GM13976 (cell line): Measurements from ENCODE around the gene CASD1.

Experiments
- DNase-seq: peaks from one replicate; pipeline ENCODE4 v3.0.0; 2012; ENCODE audit warnings: low spot score
- in situ Hi-C: fragments of 300-500 bp; cut with MboI; formaldehyde crosslinking; loops from one replicate; pipeline ENCODE4 v1.12.0; 2022; ENCODE audit warnings: low sequenced_read_pairs, mixed read lengths, inconsistent platforms; ENCODE audit not compliant: unreplicated experiment
- TF ChIP-seq, protein P1 (sequence below): IDR thresholded peaks from 2 replicates; pipeline ENCODE4 v1.5.1; 2012; ENCODE audit warnings: borderline replicate concordance, mild to moderate bottlenecking; ENCODE audit not compliant: insufficient read depth; ENCODE audit errors: extremely low read depth, missing control alignments, control extremely low read depth

Gene CASD1

DNA sequence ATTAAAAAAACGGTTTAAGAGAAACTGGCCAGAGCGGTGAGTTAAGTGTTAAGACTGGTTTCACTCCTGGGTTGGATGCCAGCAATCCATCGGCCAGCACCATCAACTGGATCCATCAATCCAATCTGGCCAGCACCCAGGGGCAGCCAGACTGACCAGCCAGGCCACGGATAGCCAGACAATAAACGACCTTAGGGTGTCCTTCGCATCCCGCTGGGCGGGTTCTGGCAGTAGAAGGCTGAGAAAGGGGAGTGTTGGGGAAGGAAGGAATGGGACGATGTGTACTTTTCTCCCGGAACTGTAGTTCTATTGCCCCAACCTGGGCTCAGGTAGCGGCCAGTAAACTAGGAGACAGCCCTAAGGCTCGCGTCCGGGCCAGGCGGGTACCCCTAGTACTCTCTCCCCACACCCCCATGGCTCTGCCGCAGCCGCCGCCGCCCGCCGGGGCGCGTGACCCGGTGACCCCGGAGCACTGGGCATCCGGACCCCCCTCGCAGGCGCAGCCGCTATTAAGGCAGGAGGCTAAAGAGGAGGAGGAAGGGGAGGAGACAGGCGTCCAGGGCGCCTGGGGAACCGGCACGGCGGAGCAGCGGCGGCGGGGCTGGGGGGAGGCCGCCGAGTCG is at the start of gene CASD1:
TSS of gene CASD1 (plus strand) at position 546 of the 623 bp plus-strand sequence. CDS start 276 bp downstream, outside the sequence.
- TF ChIP-seq, protein P1, sequence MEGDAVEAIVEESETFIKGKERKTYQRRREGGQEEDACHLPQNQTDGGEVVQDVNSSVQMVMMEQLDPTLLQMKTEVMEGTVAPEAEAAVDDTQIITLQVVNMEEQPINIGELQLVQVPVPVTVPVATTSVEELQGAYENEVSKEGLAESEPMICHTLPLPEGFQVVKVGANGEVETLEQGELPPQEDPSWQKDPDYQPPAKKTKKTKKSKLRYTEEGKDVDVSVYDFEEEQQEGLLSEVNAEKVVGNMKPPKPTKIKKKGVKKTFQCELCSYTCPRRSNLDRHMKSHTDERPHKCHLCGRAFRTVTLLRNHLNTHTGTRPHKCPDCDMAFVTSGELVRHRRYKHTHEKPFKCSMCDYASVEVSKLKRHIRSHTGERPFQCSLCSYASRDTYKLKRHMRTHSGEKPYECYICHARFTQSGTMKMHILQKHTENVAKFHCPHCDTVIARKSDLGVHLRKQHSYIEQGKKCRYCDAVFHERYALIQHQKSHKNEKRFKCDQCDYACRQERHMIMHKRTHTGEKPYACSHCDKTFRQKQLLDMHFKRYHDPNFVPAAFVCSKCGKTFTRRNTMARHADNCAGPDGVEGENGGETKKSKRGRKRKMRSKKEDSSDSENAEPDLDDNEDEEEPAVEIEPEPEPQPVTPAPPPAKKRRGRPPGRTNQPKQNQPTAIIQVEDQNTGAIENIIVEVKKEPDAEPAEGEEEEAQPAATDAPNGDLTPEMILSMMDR = no peak
- DNase-seq = peak; percentile 87
- in situ Hi-C loops = no loop called here

- TF ChIP-seq, protein P1 = no peak
- in situ Hi-C loops = loop anchor here (25.0 kb wide), 1 partner anchor 1021 kb away; the partner anchor contains the start of gene ASB4
- DNase-seq = no peak
Measured at GRCh38 chr7:94466516-94466915, 43.1 kb upstream of the CASD1 start.

GRCh38 chr7:94471604-94472003 is 38.0 kb upstream of the CASD1 start:
- DNase-seq = no peak
- TF ChIP-seq, protein P1 = no peak
- in situ Hi-C loops = loop anchor here (25.0 kb wide), 1 partner anchor 1016 kb away; the partner anchor contains the start of gene ASB4

DNA sequence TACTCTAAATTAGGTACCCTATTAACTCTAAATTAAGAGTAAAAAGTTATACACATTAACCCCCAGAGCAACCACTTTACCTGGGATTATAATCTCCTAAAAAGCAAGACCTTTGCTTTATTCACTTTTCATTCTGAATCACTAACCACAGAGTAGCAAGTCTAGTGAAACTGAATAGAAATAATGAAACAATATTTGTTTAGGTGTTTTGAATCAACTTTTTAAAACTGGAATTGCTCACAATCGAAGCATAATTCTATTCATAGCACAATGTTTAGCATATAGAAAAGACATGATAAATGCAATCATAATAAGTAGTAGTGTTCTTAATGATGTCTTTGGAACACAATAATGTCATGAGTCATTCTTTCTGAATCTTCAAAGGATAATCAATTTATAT is 37.0 kb upstream of the CASD1 start:
- in situ Hi-C loops = loop anchor here (25.0 kb wide), 1 partner anchor 1015 kb away; the partner anchor contains the start of gene ASB4
- TF ChIP-seq, protein P1 = no peak
- no peak for DNase-seq

GRCh38 chr7:94476251-94476840 is 33.3 kb upstream of the CASD1 start:
- TF ChIP-seq, protein P1 = no peak
- DNase-seq = no peak
- in situ Hi-C loops = no loop called here

DNA sequence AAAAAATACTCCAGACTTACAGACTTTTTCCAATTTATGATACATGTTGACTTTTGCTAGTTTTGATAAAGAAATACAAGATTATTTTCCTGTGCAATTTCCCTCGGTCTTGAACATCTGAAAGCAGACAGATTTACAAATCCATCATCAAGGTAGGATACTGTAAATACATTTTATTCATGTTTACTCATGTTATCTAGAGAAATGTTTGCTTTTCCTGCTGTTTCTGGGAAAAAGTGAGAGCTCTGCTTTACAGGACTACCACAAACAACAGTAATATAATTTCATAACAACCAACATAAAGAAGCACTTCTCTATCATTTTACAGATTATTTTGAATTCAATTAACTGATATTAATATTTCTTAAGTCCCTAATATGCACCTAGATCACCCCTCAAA is 31.7 kb upstream of the CASD1 start:
- TF ChIP-seq, protein P1 = no peak
- in situ Hi-C loops = no loop called here
- no peak for DNase-seq
